Activated naive CD8-positive, alpha-beta T cell treated with anti-CD3 and anti-CD28 coated beads, Interleukin-2, amount 50 U/mL, for 16 hours (primary cell): ENCODE results near the gene TACC2.
"Not testable (repeated sequence)": the region's sequence is repeated elsewhere in the genome, so short reads cannot be mapped to it uniquely, and the experiment has no call there.

Experiments
- DNase-seq: peaks from one replicate; pipeline ENCODE4 v3.0.0-alpha.2; 2020; ENCODE audit warnings: low read depth, low spot score

TACC2 gene

GRCh38 chr10:122189185-122189584, 200.2 kb downstream of the TACC2 start:
- no peak for DNase-seq

- no peak for DNase-seq
These were observed 201.4 kb downstream of the TACC2 start for GRCh38 chr10:122190176-122190943.

GRCh38 chr10:122191936-122192541, 203.1 kb downstream of the TACC2 start:
- DNase-seq = no peak

GRCh38 chr10:122194251-122194650, 205.3 kb downstream of the TACC2 start:
- no peak for DNase-seq

- no peak for DNase-seq
These were observed 207.3 kb downstream of the TACC2 start for GRCh38 chr10:122196218-122196617.

GRCh38 chr10:122197611-122198222, 208.8 kb downstream of the TACC2 start:
- DNase-seq = no peak

- DNase-seq = no peak
These were observed 209.7 kb downstream of the TACC2 start for GRCh38 chr10:122198631-122199030.

GRCh38 chr10:122199070-122199469, 210.1 kb downstream of the TACC2 start:
- no peak for DNase-seq

- DNase-seq = no peak
These were observed 210.7 kb downstream of the TACC2 start for GRCh38 chr10:122199689-122200088.

GRCh38 chr10:122201401-122201800, 212.4 kb downstream of the TACC2 start:
- no peak for DNase-seq

GRCh38 chr10:122203180-122203579, 214.2 kb downstream of the TACC2 start:
- DNase-seq = not testable (repeated sequence)

- DNase-seq = no peak
These were observed 215.9 kb downstream of the TACC2 start for GRCh38 chr10:122204691-122205489.

- DNase-seq = no peak
These were observed 217.6 kb downstream of the TACC2 start for GRCh38 chr10:122206471-122207065.

GRCh38 chr10:122207163-122207562, 218.2 kb downstream of the TACC2 start:
- DNase-seq = no peak

- DNase-seq = no peak
These were observed 218.6 kb downstream of the TACC2 start for GRCh38 chr10:122207596-122207995.

GRCh38 chr10:122208571-122209430, 219.8 kb downstream of the TACC2 start:
- DNase-seq = no peak

GRCh38 chr10:122210481-122211265, 221.7 kb downstream of the TACC2 start:
- no peak for DNase-seq

- DNase-seq = no peak
These were observed 224.4 kb downstream of the TACC2 start for GRCh38 chr10:122213364-122213763.

- no peak for DNase-seq
These were observed 224.8 kb downstream of the TACC2 start for GRCh38 chr10:122213766-122214165.

GRCh38 chr10:122216047-122216446, 227.1 kb downstream of the TACC2 start:
- no peak for DNase-seq
